Skeletal muscle tissue (tissue), 4 donors: Measurements from ENCODE around the gene OR10H2. TPM values are rescaled to one million over a fixed set of nuclear protein-coding genes. Genes with fewer than 3 reads are reported as not detected.

Source experiments
- H3K27ac ChIP-seq: one replicate; pipeline ENCODE4 v1.7.0; 2013; ENCODE audit warnings: mild to moderate bottlenecking, low read depth, low read length, inconsistent platforms
- H3K27me3 ChIP-seq, 3 donors: one replicate each; pipeline ENCODE4 v1.7.0; 2013; ENCODE audit warnings: low read length in 3 of 3; ENCODE audit not compliant: control insufficient read depth in 3 of 3, insufficient read depth in 3 of 3
- H3K36me3 ChIP-seq, 3 donors: one replicate each; pipeline ENCODE4 v1.7.0; 2013; ENCODE audit warnings: low read length in 3 of 3; ENCODE audit not compliant: control insufficient read depth in 3 of 3, insufficient read depth in 3 of 3
- H3K4me1 ChIP-seq, 3 donors: one replicate each; pipeline ENCODE4 v1.7.0; 2013; ENCODE audit warnings: low read length in 3 of 3, mild to moderate bottlenecking in 3 of 3; ENCODE audit not compliant: control insufficient read depth in 3 of 3, insufficient read depth in 3 of 3
- H3K4me3 ChIP-seq, 3 donors: one replicate each; pipeline ENCODE4 v1.7.0; 2013; ENCODE audit warnings: low read length in 3 of 3
- H3K9ac ChIP-seq, 3 donors: one replicate each; pipeline ENCODE4 v1.7.0; 2013; ENCODE audit warnings: low read length in 3 of 3, mild to moderate bottlenecking in 3 of 3, moderate library complexity in 2 of 3, low read depth in 1 of 3
- H3K9me3 ChIP-seq, 3 donors: one replicate each; pipeline ENCODE4 v1.7.0; 2013; ENCODE audit warnings: low read length in 3 of 3; ENCODE audit not compliant: control insufficient read depth in 3 of 3
- total RNA-seq: library from RNA; depleted of rRNA; stranded (reverse); fragments of >200 nt; gene quantifications from one replicate; pipeline ENCODE4 v1.2.3, GENCODE V29; 2014
- donor health status: Osteomylitis.

Gene OR10H2
- total RNA-seq, 1 donor from 2014 or later = not detected

GRCh38 chr19:15714638-15715037 is 13.2 kb upstream of the OR10H2 start:
- Histone ChIP-seq H3K9me3 (peaks cover 0 to 3% (median 2%) of the 10 kb centered on the region in 3 donors), H3K27ac (no peak overlapping the region), H3K9ac (no peak overlapping the region), H3K27me3 (peaks cover 0 to 9% (median 5%) of the 10 kb centered on the region in 3 donors), H3K4me1 (no peaks in the 10 kb centered on the region), H3K36me3 (no peaks in the 10 kb centered on the region), H3K4me3 (no peak overlapping the region)

- Histone ChIP-seq H3K36me3 (no peaks in the 10 kb centered on the region), H3K27me3 (peaks cover 0 to 12% (median 5%) of the 10 kb centered on the region in 3 donors), H3K27ac (no peak overlapping the region), H3K4me1 (no peaks in the 10 kb centered on the region), H3K4me3 (no peak overlapping the region), H3K9me3 (peaks cover 0 to 3% (median 2%) of the 10 kb centered on the region in 3 donors), H3K9ac (no peak overlapping the region)
These were observed 12.2 kb upstream of the OR10H2 start for GRCh38 chr19:15715642-15716041.

GRCh38 chr19:15717809-15718208 is 10.0 kb upstream of the OR10H2 start:
- Histone ChIP-seq H3K27me3 (peaks cover under 1 to 12% (median 5%) of the 10 kb centered on the region in 3 donors), H3K9ac (no peak overlapping the region)

GRCh38 chr19:15721268-15721667 is 6.6 kb upstream of the OR10H2 start:
- Histone ChIP-seq H3K27me3 (peaks cover 5 to 20% (median 8%) of the 10 kb centered on the region in 3 donors), H3K9me3 (peaks cover 3 to 5% (median 3%) of the 10 kb centered on the region in 3 donors), H3K36me3 (no peaks in the 10 kb centered on the region), H3K4me1 (no peaks in the 10 kb centered on the region), H3K27ac (no peak overlapping the region), H3K9ac (no peak overlapping the region), H3K4me3 (no peak overlapping the region)

More at GRCh38 chr19:15717809-15718208, 10.0 kb upstream of the OR10H2 start:
- Histone ChIP-seq H3K4me1 (no peaks in the 10 kb centered on the region), H3K9me3 (peaks cover 3% of the 10 kb centered on the region in 3 donors), H3K4me3 (no peak overlapping the region), H3K36me3 (no peaks in the 10 kb centered on the region), H3K27ac (no peak overlapping the region)

GRCh38 chr19:15722956-15723355 is 4.9 kb upstream of the OR10H2 start:
- no peak overlapping the region for H3K9ac ChIP-seq
- peaks cover 0 to 3% (median 2%) of the 10 kb centered on the region in 3 donors for H3K9me3 ChIP-seq
- no peak overlapping the region for H3K4me3 ChIP-seq
- no peaks in the 10 kb centered on the region for H3K36me3 ChIP-seq
- no peak overlapping the region for H3K27ac ChIP-seq
- peaks cover under 1 to 12% (median 9%) of the 10 kb centered on the region in 3 donors for H3K27me3 ChIP-seq
- H3K4me1 ChIP-seq = no peaks in the 10 kb centered on the region

- H3K4me1 ChIP-seq = no peaks in the 10 kb centered on the region
- peaks cover 0 to 4% (median 3%) of the 10 kb centered on the region in 3 donors for H3K27me3 ChIP-seq
- H3K9me3 ChIP-seq = peaks cover 0 to 5% (median 3%) of the 10 kb centered on the region in 3 donors
- H3K4me3 ChIP-seq = no peak overlapping the region
- H3K27ac ChIP-seq = no peak overlapping the region
- H3K9ac ChIP-seq = no peak overlapping the region
- H3K36me3 ChIP-seq = no peaks in the 10 kb centered on the region
These were observed 2.7 kb downstream of the OR10H2 start for GRCh38 chr19:15730538-15730937.

GRCh38 chr19:15732388-15732787 is 4.6 kb downstream of the OR10H2 start:
- Histone ChIP-seq H3K4me3 (no peak overlapping the region), H3K4me1 (no peaks in the 10 kb centered on the region), H3K9me3 (peaks cover 0 to 5% (median 3%) of the 10 kb centered on the region in 3 donors), H3K36me3 (no peaks in the 10 kb centered on the region), H3K27ac (no peak overlapping the region), H3K27me3 (peaks cover 0 to 4% (median 0%) of the 10 kb centered on the region in 3 donors), H3K9ac (no peak overlapping the region)

GRCh38 chr19:15733895-15734294 is 6.1 kb downstream of the OR10H2 start:
- Histone ChIP-seq H3K9ac (no peak overlapping the region), H3K36me3 (no peaks in the 10 kb centered on the region), H3K27ac (no peak overlapping the region), H3K27me3 (peaks cover 0 to 4% (median 0%) of the 10 kb centered on the region in 3 donors), H3K4me1 (no peaks in the 10 kb centered on the region), H3K4me3 (no peak overlapping the region), H3K9me3 (peaks cover 0 to 3% (median under 1%) of the 10 kb centered on the region in 3 donors)

GRCh38 chr19:15737722-15738121 is 9.9 kb downstream of the OR10H2 start, which contains the start of gene OR10H3:
OR10H3 (plus strand) TSS chr19:15737985; CDS start chr19:15741393, 3,408 bp downstream.
- Histone ChIP-seq H3K9me3 (peaks cover 9 to 14% (median 9%) of the 10 kb centered on the region in 3 donors), H3K27ac (no peak within 1 kb of the TSS), H3K4me3 (no peak within 1 kb of the TSS), H3K27me3 (peaks cover 0 to 4% (median 0%) of the 10 kb centered on the region in 3 donors), H3K36me3 (no peaks in the 10 kb centered on the region), H3K4me1 (no peaks in the 10 kb centered on the region), H3K9ac (no peak within 1 kb of the TSS)

- no peak overlapping the region for H3K27ac ChIP-seq
- H3K4me1 ChIP-seq = no peaks in the 10 kb centered on the region
- no peak overlapping the region for H3K4me3 ChIP-seq
- peaks cover 0 to 4% (median 0%) of the 10 kb centered on the region in 3 donors for H3K27me3 ChIP-seq
- H3K9me3 ChIP-seq = peaks cover 9 to 14% (median 9%) of the 10 kb centered on the region in 3 donors
- H3K36me3 ChIP-seq = no peaks in the 10 kb centered on the region
- H3K9ac ChIP-seq = no peak overlapping the region
These were observed 13.0 kb downstream of the OR10H2 start for GRCh38 chr19:15740785-15741184.
